Activated naive CD8-positive, alpha-beta T cell treated with anti-CD3 and anti-CD28 coated beads, Interleukin-2, amount 50 U/mL, for 24 hours (primary cell): ENCODE results near the gene SREK1.
"Not testable (repeated sequence)": the region's sequence is repeated elsewhere in the genome, so short reads cannot be mapped to it uniquely, and the experiment has no call there.

Experiments
- ATAC-seq: fragments of 150-1000 bp; cut with Tn5 transposase; one replicate; pipeline ENCODE4 v1.10.0; 2021
- DNase-seq: peaks from one replicate; pipeline ENCODE4 v3.0.0; 2021
- H3K27ac Mint-ChIP-seq: one replicate; pipeline ENCODE4 v1.8.0; 2021; ENCODE audit warnings: mild to moderate bottlenecking, mixed read lengths
- H3K27me3 Mint-ChIP-seq: one replicate; pipeline ENCODE4 v1.8.0; 2021; ENCODE audit warnings: mixed read lengths
- H3K36me3 Mint-ChIP-seq: one replicate; pipeline ENCODE4 v1.8.0; 2021; ENCODE audit warnings: low read depth, mixed read lengths
- H3K4me1 Mint-ChIP-seq: one replicate; pipeline ENCODE4 v1.8.0; 2021; ENCODE audit warnings: mixed read lengths
- H3K4me3 Mint-ChIP-seq: one replicate; pipeline ENCODE4 v1.8.0; 2021; ENCODE audit warnings: mild to moderate bottlenecking, moderate library complexity, mixed read lengths
- H3K9me3 Mint-ChIP-seq: one replicate; pipeline ENCODE4 v1.8.0; 2021; ENCODE audit warnings: mixed read lengths

SREK1 gene

GRCh38 chr5:66144074-66144833, at the start of gene SREK1:
Gene SREK1, plus strand, starts transcription at chr5:66144300. Its CDS starts 77 bp downstream, at chr5:66144377.
- Mint-ChIP-seq H3K36me3 (peaks cover 15% of the 10 kb centered on the region), H3K9me3 (no peaks in the 10 kb centered on the region), H3K27ac (peak within 1 kb of the TSS; percentile 99), H3K4me3 (peak within 1 kb of the TSS; percentile 95), H3K27me3 (no peaks in the 10 kb centered on the region), H3K4me1 (peaks cover 53% of the 10 kb centered on the region)
- ATAC-seq (peak; percentile 92), DNase-seq (peak; percentile 91)

GRCh38 chr5:66100851-66101250, 43.2 kb upstream of the SREK1 start:
- no peaks in the 10 kb centered on the region for H3K4me1 Mint-ChIP-seq
- DNase-seq (no peak), ATAC-seq (no peak)
- H3K4me3 Mint-ChIP-seq: no peak overlapping the region
- H3K9me3 Mint-ChIP-seq: peaks cover 57% of the 10 kb centered on the region
- no peaks in the 10 kb centered on the region for H3K27me3 Mint-ChIP-seq
- H3K27ac Mint-ChIP-seq: no peak overlapping the region
- peaks cover 2% of the 10 kb centered on the region for H3K36me3 Mint-ChIP-seq

GRCh38 chr5:66113160-66113559, 30.9 kb upstream of the SREK1 start:
- Mint-ChIP-seq H3K27ac (no peak overlapping the region), H3K9me3 (peaks cover 39% of the 10 kb centered on the region), H3K4me1 (no peaks in the 10 kb centered on the region), H3K27me3 (no peaks in the 10 kb centered on the region), H3K4me3 (no peak overlapping the region), H3K36me3 (peaks cover 7% of the 10 kb centered on the region)
- no peak for ATAC-seq
- no peak for DNase-seq

- H3K36me3 Mint-ChIP-seq: no peaks in the 10 kb centered on the region
- H3K27me3 Mint-ChIP-seq: no peaks in the 10 kb centered on the region
Observed at GRCh38 chr5:66118304-66118703, 25.8 kb upstream of the SREK1 start.

GRCh38 chr5:66122379-66123034, 21.6 kb upstream of the SREK1 start:
- Mint-ChIP-seq H3K4me1 (no peaks in the 10 kb centered on the region), H3K9me3 (peaks cover under 1% of the 10 kb centered on the region), H3K27me3 (no peaks in the 10 kb centered on the region), H3K4me3 (no peak overlapping the region), H3K27ac (no peak overlapping the region), H3K36me3 (no peaks in the 10 kb centered on the region)
- ATAC-seq (peak; percentile 66), DNase-seq (no peak)

More at GRCh38 chr5:66118304-66118703, 25.8 kb upstream of the SREK1 start:
- DNase-seq (no peak), ATAC-seq (no peak)
- Mint-ChIP-seq H3K4me3 (no peak overlapping the region), H3K4me1 (no peaks in the 10 kb centered on the region), H3K9me3 (peaks cover 15% of the 10 kb centered on the region), H3K27ac (no peak overlapping the region)

GRCh38 chr5:66129144-66129543, 15.0 kb upstream of the SREK1 start:
- no peaks in the 10 kb centered on the region for H3K27me3 Mint-ChIP-seq

GRCh38 chr5:66130493-66130892, 13.6 kb upstream of the SREK1 start:
- Mint-ChIP-seq H3K27ac (no peak overlapping the region), H3K9me3 (peaks cover 8% of the 10 kb centered on the region), H3K36me3 (peaks cover 1% of the 10 kb centered on the region), H3K4me1 (no peaks in the 10 kb centered on the region), H3K27me3 (no peaks in the 10 kb centered on the region), H3K4me3 (no peak overlapping the region)
- no peak for ATAC-seq
- DNase-seq: no peak

More at GRCh38 chr5:66129144-66129543, 15.0 kb upstream of the SREK1 start:
- ATAC-seq: no peak
- Mint-ChIP-seq H3K4me1 (no peaks in the 10 kb centered on the region), H3K9me3 (peaks cover 8% of the 10 kb centered on the region), H3K4me3 (no peak overlapping the region), H3K36me3 (peaks cover 1% of the 10 kb centered on the region), H3K27ac (no peak overlapping the region)
- DNase-seq: no peak

GRCh38 chr5:66134407-66134861, 9.7 kb upstream of the SREK1 start:
- ATAC-seq (no peak), DNase-seq (no peak)
- Mint-ChIP-seq H3K27me3 (no peaks in the 10 kb centered on the region), H3K27ac (no peak overlapping the region), H3K4me1 (peaks cover 12% of the 10 kb centered on the region), H3K36me3 (peaks cover 1% of the 10 kb centered on the region), H3K9me3 (peaks cover 7% of the 10 kb centered on the region), H3K4me3 (no peak overlapping the region)

- H3K9me3 Mint-ChIP-seq: no peaks in the 10 kb centered on the region
- DNase-seq (no peak), ATAC-seq (no peak)
- H3K4me3 Mint-ChIP-seq: no peak overlapping the region
- no peak overlapping the region for H3K27ac Mint-ChIP-seq
- H3K4me1 Mint-ChIP-seq: peaks cover 18% of the 10 kb centered on the region
- H3K36me3 Mint-ChIP-seq: no peaks in the 10 kb centered on the region
- H3K27me3 Mint-ChIP-seq: no peaks in the 10 kb centered on the region
Observed at GRCh38 chr5:66136053-66136452, 8.0 kb upstream of the SREK1 start.

GRCh38 chr5:66136944-66137343, 7.2 kb upstream of the SREK1 start:
- peaks cover 18% of the 10 kb centered on the region for H3K4me1 Mint-ChIP-seq
- H3K27ac Mint-ChIP-seq, H3K4me3 Mint-ChIP-seq, H3K9me3 Mint-ChIP-seq, H3K36me3 Mint-ChIP-seq, H3K27me3 Mint-ChIP-seq, ATAC-seq, DNase-seq: not testable (repeated sequence)

- no peak for ATAC-seq
- Mint-ChIP-seq H3K4me1 (peaks cover 31% of the 10 kb centered on the region), H3K27me3 (no peaks in the 10 kb centered on the region), H3K9me3 (no peaks in the 10 kb centered on the region), H3K27ac (no peak overlapping the region), H3K36me3 (no peaks in the 10 kb centered on the region), H3K4me3 (no peak overlapping the region)
- DNase-seq: no peak
Observed at GRCh38 chr5:66138637-66139317, 5.3 kb upstream of the SREK1 start.

- Mint-ChIP-seq H3K36me3 (peaks cover 3% of the 10 kb centered on the region), H3K4me3 (no peak overlapping the region)
- no peak for DNase-seq
Observed at GRCh38 chr5:66139318-66139712, 4.8 kb upstream of the SREK1 start.

GRCh38 chr5:66142417-66142816, 1.7 kb upstream of the SREK1 start:
- DNase-seq (no peak), ATAC-seq (no peak)
- Mint-ChIP-seq H3K4me1 (peaks cover 53% of the 10 kb centered on the region), H3K27ac (peak overlapping the region; percentile 39), H3K4me3 (no peak overlapping the region), H3K27me3 (no peaks in the 10 kb centered on the region), H3K9me3 (no peaks in the 10 kb centered on the region), H3K36me3 (peaks cover 10% of the 10 kb centered on the region)

More at GRCh38 chr5:66139318-66139712, 4.8 kb upstream of the SREK1 start:
- Mint-ChIP-seq H3K4me1 (peaks cover 33% of the 10 kb centered on the region), H3K27me3 (no peaks in the 10 kb centered on the region), H3K9me3 (no peaks in the 10 kb centered on the region), H3K27ac (no peak overlapping the region)
- peak; percentile 30 for ATAC-seq

- Mint-ChIP-seq H3K27me3 (no peaks in the 10 kb centered on the region), H3K27ac (peak overlapping the region; percentile 99), H3K4me1 (peaks cover 57% of the 10 kb centered on the region), H3K9me3 (no peaks in the 10 kb centered on the region), H3K36me3 (peaks cover 11% of the 10 kb centered on the region), H3K4me3 (peak overlapping the region; percentile 95)
- peak; percentile 6 for ATAC-seq
- DNase-seq: no peak
Observed at GRCh38 chr5:66143473-66144073, 527 bp upstream of the SREK1 start.
